ENCODE results near the gene SMG1.
"Not testable (repeated sequence)": the region's sequence is repeated elsewhere in the genome, so short reads cannot be mapped to it uniquely, and the experiment has no call there.

GRCh38 chr16:18909585-18909984 is 16.6 kb downstream of the SMG1 start:
- TF ChIP-seq CTCF, POLR2A (IDR thresholded peaks at IDR 0.05): not testable (repeated sequence)

Data from uterus (tissue), 2 donors.